GM19193 (cell line): ENCODE results near the gene CDH4.

Source experiments
- POLR2A ChIP-seq: IDR thresholded peaks from 4 replicates; pipeline ENCODE4 v1.6.1; 2011; ENCODE audit not compliant: insufficient read depth, insufficient read length; ENCODE audit errors: extremely low read depth

CDH4 gene

GRCh38 chr20:61647702-61648101 is 395.6 kb downstream of the CDH4 start:
- TF ChIP-seq POLR2A, result no peak

- no peak for TF ChIP-seq POLR2A
Measured at GRCh38 chr20:61649105-61649859, 397.2 kb downstream of the CDH4 start.

- TF ChIP-seq POLR2A, result no peak
Measured at GRCh38 chr20:61649860-61650162, 397.8 kb downstream of the CDH4 start.

- TF ChIP-seq POLR2A, result no peak
Measured at GRCh38 chr20:61650912-61651733, 399.1 kb downstream of the CDH4 start.

DNA sequence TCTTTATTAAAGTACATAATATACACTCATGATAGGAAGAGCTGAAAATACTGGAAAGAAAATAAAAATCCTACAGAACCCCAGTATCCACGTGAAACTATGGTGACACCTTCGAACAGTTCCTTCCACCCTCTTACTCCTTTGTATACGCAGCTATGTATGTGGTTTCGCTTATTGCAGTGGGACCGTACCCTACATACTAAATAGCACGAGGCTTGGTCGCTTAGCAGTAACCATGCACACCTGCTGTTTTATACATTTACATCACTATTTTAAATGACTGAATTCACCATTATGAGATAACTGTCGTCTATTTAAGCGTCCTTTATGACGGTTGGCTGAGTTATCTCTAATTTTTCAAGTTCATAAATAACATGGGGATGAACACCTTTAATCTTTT is 400.1 kb downstream of the CDH4 start:
- TF ChIP-seq POLR2A, result no peak

GRCh38 chr20:61654726-61655125 is 402.7 kb downstream of the CDH4 start:
- TF ChIP-seq POLR2A, result no peak

DNA sequence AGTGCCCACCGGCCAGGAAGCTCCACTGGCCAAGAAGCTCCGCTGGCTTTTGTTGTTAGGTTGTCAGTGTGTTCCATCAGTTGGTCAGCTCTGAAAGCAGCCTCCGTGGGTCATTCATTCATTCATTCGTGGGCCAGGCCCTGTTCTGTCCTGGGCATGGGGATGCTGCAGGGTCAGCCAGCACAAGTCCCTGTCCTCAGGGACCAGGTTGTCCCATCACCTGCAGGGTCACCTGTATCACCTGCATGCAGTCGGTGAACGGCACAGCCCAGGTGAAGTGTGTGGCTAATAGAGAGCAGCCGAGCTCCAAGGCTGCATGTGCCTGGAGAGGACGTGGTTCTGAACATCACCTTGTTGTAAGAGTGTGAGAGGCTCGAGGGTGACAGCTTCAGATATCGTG is 403.5 kb downstream of the CDH4 start:
- TF ChIP-seq POLR2A, result no peak

DNA sequence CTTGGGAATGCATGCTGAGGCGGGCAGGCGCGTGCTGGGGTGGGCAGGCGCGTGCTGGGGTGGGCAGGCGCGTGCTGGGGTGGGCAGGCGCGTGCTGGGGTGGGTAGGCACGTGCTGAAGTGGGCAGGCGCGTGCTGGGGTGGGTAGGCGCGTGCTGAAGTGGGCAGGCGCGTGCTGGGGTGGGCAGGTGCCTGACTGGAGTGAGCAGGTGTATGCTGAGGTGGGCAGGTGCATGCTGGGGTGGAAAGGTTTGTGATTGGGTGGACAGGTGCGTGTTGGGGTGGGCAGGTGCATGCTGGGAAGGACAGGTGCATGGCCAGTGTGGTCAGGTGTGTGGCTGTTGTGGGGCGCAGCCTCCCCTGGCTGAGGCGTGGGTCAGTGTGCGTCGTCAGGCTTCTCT is 404.1 kb downstream of the CDH4 start:
- no peak for TF ChIP-seq POLR2A

DNA sequence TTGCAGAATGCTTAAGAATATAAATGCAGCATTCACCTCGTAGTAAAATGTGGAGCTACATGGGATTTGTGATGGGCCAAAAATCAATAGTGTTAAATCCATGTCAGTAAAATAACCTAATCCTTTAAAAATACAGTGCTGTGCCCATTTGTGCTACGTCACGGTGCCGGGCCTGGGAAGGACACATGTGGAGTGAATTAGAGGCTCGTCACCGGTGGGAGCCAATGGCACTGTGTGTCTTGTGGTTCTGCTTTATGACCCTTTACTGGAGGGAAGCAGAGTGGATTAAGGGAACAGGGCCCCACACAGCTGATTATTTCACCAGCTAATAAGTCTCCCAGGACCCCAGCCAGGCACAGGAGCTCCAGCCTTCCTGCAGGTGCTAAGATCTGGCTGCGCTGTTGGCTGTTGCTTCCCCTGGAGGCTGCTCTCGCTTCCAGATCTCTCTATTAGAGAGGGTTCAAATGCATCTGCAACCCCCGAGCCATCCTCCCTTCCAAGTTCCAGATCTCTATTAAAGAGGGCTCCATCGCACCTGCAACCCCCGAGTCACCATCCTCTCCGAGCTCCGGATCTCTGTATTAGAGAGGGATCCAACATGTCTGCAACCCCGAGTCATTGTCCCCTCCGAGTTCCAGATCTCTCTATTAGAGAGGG is 405.8 kb downstream of the CDH4 start:
- TF ChIP-seq POLR2A, result no peak

DNA sequence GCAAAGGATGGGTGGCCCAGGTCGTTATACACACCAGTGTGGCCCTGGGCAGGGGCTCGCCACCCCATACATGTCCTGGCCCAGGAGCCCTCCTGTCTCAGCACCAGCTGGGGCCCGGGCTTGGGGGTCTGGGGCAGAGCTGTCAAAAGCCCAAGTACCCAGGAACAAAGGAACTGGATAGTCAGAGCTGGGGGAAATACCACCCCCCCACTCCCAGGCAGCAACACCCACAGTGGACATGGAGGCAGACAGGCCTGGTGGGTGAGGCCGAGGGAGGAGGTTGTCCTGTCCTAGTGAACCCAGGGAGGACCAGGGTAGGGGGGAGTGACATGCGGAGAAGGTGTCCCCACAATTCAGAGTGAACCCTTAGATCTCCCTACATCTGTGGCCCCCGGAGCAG is 406.5 kb downstream of the CDH4 start:
- no peak for TF ChIP-seq POLR2A

DNA sequence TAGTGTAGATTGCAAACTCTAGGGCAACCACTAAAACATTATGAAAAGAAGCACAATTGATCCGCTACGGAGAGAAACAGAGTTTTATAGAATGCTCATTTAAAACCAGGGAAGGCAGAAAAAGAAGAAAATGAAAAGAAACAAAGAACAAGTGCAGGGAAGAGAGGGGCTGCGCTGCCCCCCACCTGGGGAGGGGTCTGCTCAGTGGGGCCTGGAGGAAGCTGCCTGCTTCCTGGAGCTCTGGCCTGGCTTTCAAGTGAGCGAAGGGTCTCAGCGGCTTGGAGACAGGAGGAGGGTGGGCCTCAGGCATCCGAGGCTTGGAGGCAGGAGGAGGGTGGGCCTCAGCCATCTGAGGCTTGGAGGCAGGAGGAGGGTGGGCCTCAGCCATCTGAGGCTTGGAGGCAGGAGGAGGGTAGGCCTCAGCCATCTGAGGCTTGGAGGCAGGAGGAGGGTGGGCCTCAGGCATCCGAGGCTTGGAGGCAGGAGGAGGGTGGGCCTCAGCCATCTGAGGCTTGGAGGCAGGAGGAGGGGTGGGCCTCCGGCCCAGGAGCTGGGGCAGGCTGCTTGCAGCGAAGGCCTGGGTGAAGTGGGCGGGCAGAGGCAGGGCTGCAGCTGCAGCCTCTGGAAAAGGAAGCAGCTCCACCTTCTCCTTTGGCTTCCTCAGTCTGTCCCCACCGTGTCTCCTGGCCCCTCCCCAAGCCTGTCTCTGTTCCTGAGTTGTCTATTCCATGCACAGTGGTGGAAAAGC is 407.4 kb downstream of the CDH4 start:
- TF ChIP-seq POLR2A, result no peak

DNA sequence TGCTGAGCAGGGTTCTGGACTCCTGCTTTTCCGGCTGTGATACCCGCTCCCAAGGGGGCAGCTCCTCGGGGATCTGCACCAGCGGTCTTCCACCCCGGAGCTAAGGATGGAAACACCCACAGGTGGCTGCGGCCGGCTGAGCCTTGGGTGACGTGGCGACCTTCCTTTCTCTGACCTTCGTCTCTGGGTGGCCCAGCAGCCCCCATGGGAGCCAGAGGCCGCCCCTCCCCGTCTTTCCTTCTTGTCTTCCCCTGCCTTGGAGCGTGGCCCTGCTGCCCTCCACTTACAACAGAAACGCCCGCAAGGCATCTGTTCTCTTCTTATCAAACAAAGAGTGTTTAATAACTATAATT is 407.9 kb downstream of the CDH4 start:
- no peak for TF ChIP-seq POLR2A

DNA sequence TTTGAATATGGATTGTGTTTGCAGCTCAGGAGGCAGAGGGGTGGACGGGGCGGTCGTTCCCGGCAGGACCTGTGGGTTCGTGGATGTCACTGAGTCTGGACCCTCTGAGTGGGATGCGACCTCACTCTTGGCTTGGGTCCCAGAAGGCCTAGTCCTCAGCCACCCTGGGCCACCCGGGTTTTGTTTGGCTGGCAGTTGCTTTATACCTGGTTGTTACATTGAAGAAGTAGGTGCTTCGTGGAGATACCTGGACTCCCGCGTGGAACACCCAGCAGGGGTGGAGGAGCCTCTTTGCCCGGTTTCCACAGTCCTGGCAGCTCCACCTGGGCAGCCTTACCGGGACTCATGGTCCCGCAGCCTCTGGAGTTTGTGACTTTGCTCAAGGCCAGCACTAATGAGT is 408.5 kb downstream of the CDH4 start:
- TF ChIP-seq POLR2A, result no peak

DNA sequence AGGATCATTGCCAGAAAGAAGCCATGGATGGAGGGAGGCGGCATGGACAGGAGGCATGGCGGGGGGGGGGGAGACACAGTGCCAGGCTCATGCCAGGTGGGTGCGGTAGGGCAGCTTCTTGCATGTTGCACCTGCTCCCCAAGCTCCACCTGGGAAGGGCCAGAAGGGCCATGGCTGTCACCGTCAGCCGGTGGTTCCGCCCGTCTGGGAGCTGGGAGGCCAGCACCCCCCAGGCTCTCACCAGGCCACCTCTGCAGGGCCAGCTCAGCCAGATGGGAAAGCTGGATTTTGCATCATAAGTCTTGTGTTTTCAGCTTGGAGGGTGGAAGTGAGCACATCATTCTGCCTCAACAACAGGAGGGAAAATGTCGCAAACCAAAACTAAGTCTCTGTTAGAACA is 409.0 kb downstream of the CDH4 start:
- TF ChIP-seq POLR2A, result no peak

- TF ChIP-seq POLR2A, result no peak
Measured at GRCh38 chr20:61661583-61661982, 409.5 kb downstream of the CDH4 start.
